Daoy (cell line): ENCODE measurements around the gene DSTN. TPM values are rescaled to one million over a fixed set of nuclear protein-coding genes. Genes with fewer than 3 reads are reported as not detected.

Source experiments
- DNase-seq: peaks from one replicate; pipeline ENCODE4 v3.0.0-alpha.2; 2015; ENCODE audit warnings: low read depth
- total RNA-seq: library from RNA; depleted of rRNA; stranded (reverse); fragments of >200 nt; shearing (Covaris generic); gene quantifications from 2 replicates; pipeline ENCODE4 v1.2.3, GENCODE V29; 2014

DSTN gene
- total RNA-seq, 1 experiment from 2014 or later: 222 TPM

- peak; percentile 36 for DNase-seq
These were observed 42.6 kb downstream of the DSTN start for GRCh38 chr20:17612287-17612991.

- no peak for DNase-seq
These were observed 43.1 kb downstream of the DSTN start for GRCh38 chr20:17612992-17613327.

DNA sequence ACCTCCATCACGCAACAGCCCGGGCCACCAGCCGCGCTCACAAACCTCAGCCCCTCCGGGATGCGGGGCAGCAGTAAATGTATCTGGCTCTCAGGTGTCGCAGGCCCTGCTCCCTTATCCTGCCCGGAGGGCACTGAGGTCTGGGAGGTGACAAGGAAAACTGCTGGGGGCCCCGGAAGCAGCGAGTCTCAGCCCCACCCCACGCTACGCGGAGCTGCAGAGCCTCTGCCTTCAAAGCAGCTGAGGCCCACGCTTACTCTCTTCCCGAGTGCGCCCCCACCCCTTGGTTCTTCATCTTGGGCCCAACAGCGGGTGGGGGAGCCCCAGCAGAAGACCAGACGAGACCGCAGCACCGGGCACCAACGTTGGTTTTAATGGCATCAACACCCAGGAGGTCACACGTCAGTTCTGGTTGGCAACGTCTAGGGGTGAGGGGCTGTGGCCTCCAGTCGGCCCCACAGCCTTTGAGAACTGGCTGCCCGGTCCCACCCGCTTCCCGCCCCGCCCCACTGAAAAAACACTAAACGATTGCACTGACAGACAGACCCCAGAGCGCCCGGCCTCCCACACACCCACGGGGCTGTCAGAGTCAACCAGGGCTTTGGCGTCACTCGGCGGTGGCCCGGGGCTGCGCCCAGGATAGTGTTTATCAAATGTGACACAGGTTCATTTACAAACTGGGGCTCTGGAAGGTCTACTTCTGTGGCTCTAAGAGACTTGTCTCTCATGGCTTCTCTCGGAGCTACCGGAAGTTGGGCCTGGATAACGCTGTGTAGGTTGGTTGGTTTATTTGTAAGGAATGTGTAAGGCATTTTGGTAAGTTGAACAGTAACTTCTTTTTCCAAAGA, 43.7 kb downstream of the DSTN start:
- DNase-seq: no peak

GRCh38 chr20:17614176-17614811, 44.4 kb downstream of the DSTN start:
- DNase-seq: no peak

GRCh38 chr20:17614812-17615644, 45.2 kb downstream of the DSTN start:
- no peak for DNase-seq

GRCh38 chr20:17615645-17616479, 46.0 kb downstream of the DSTN start:
- DNase-seq: no peak

- no peak for DNase-seq
These were observed 46.8 kb downstream of the DSTN start for GRCh38 chr20:17616480-17617211.

DNA sequence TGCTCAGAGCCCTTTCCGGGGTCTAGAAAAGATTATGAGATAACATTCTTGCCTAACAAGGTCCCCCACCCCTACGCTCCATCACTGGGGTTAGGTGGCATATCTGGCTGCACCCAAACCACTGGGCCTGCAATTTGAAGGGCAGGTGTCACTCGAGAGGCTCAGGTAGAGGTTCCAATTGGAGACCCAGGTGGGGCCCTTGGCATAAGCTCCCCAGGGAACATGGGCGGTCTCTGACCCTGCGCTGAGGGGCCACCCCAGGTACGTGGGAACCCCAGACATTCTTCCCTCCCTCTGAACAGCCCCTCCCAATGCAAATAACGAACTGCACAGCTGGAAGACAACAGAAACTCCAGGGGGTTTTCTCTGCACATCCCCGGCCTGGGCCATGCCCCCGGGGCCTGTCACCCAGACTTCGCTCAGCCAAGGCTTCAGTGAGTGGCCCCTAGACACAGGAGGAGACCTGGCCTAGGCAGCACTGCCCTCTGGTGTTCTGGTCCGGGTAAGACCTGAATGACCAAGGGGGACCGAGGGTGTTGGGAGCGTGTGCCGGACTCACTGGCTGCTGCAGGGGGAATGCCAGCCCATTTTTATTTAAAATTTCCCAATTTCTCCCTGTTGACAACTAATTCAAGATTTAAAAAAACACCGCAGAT, 47.5 kb downstream of the DSTN start:
- peak; percentile 64 for DNase-seq

DNA sequence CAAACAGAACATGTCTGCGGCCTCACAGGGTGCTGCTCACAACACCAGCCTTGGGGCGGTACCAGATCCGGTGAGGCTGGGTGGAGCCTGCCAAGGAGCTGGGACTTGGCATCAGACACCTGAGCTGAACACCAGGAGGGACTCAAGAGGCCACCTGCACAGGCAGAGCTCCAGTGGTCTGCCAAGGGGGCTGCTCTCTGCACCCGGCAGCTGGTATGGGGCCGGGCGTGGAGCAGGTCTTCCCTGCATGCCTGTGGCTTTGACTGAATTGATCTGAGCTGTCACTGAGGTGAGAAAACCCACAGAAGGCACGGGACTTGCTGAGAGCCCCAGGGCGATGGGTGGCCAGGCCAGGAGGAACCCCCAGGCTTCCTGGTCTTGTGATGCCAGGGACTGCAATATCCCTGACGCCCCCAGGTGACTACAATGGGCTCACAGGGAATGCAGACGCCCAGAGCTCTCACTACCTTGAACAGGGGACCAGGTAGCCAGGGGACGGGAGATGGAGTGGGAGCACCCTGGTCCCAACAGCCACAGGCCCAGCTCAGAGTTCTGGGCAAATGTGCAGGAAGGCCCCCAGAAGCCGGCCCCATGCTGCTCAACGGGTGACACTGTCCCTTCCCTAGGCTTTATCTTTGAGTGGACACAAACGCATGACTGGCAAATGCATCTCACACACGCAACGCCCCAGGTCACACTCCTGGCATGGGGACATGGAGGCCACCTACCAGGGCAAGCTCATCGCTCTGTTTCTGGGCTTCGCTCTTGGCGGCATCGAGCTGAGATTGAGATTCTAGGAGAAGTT, 48.2 kb downstream of the DSTN start:
- no peak for DNase-seq

DNA sequence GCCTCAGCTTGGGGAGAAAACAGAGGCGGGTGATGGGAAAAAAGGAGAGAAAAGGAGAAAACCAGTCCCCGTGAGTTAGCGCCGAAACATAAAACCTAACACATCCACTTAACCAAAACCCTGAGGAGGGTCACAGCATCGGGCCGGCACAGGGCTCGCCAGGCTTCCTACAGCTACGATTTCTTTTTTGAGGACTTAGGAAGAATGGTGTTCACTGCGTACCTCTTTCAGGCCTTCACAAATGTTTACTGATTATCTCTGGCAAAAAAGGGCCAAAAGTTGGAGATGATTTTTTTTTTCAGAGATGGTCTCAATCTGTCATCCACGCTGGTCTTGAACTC, 48.8 kb downstream of the DSTN start:
- no peak for DNase-seq

- DNase-seq: no peak
These were observed 49.6 kb downstream of the DSTN start for GRCh38 chr20:17619351-17620093.

GRCh38 chr20:17620371-17621228, 50.7 kb downstream of the DSTN start:
- DNase-seq: no peak

DNA sequence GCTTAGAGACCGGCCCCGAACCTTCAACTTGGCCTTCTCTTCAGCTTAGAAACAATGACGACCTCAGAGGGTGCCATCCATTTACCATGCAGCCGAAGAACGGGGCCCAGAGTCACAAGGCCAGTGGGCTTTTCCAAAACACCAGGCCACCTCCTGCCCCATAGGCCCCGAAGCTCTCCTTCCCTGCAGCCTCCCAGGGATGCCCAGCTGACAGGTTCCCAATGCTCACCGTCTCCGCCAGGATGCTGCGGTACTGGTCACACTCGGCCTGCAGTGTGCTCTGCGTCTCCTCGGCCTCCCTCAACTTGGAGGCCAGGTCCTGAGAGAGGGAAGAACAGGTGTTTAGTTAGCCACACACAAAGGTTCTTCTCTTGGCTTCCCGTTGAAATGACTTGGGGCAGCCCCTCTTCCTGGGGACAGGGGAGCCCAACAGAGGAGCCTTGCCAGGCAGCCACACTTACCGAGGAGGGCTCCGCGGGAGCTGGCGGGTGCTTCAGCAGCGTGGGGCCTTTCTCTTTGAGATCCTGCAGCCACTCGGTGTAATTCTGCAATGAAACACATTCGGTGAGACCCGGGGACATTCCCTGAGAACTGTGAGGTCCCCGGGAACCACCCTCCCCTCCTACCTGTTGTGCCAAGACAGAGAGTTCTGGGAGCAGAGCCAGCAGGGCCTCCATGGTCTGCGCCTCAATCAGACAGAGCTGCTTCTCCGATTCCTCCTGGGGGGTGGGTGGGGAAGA, 51.5 kb downstream of the DSTN start:
- no peak for DNase-seq

- no peak for DNase-seq
These were observed 52.4 kb downstream of the DSTN start for GRCh38 chr20:17622086-17622850.

DNA sequence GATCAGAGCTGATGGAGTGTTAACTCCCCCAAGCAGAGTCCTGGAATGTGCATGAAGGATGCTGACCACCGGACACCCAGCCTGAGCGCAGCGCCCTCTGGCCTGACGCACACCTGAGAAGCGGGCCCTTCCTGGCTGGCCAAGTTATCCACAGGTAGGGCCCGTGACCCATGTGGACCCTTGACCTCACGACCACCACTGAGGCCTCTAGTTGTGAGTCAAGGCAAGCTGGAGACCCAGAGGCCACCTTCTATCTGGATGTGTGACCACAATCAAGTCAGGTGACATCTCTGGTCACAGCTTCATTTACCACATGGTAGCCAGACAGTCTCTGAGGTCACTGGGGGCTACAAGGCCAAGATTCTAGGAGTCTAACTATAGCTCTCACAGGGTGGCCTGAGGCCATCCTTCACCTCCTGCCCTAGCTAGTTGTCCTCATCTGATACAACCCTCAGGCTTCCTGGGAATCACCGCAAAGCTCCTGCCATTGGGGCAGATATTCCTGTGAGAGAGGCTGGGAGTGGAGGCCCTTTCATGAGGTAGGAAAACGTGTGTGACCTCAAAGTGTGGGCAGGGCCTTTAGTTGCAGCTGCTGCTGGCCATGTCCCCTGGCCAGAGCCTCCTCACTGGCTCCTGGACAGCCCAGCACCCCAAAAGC, 53.1 kb downstream of the DSTN start:
- no peak for DNase-seq
